ENCODE data around the gene TRNAU1AP.

DNA sequence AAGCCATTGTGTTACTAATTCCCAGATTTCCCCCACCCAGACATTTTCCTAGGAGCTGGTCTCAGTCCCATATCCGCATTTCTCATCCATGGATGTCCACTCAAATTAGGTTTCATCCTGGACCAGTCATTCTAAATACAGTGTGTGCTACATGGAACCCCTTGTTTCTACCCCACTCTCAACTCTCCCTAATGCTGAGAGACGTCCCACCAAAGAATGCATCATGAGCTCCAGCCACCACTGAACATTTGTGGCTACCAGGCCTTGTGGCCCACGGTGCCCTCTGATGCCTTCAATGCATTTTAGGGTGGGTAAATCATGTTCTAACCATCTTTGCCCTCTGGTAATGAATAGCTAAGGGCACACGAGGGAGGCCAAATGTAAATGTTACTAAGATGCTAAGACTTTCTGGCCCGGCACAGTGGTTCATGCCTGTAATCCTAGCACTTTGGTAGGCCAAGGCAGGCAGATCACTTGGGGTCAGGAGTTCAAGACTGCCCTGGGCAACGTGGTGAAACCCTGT is 25.9 kb downstream of the TRNAU1AP start:
- TF ChIP-seq, protein P1, sequence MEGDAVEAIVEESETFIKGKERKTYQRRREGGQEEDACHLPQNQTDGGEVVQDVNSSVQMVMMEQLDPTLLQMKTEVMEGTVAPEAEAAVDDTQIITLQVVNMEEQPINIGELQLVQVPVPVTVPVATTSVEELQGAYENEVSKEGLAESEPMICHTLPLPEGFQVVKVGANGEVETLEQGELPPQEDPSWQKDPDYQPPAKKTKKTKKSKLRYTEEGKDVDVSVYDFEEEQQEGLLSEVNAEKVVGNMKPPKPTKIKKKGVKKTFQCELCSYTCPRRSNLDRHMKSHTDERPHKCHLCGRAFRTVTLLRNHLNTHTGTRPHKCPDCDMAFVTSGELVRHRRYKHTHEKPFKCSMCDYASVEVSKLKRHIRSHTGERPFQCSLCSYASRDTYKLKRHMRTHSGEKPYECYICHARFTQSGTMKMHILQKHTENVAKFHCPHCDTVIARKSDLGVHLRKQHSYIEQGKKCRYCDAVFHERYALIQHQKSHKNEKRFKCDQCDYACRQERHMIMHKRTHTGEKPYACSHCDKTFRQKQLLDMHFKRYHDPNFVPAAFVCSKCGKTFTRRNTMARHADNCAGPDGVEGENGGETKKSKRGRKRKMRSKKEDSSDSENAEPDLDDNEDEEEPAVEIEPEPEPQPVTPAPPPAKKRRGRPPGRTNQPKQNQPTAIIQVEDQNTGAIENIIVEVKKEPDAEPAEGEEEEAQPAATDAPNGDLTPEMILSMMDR (IDR thresholded peaks at IDR 0.05; ENCODE audit: low read depth, low read length) = no peak
- TF ChIP-seq EZH2phosphoT487 (IDR thresholded peaks at IDR 0.05; ENCODE audit: low read depth) = no peak

Measured in OCI-LY3 (cell line).